ENCODE data around the gene NOS1AP. TPM values are rescaled to one million over a fixed set of nuclear protein-coding genes. Genes with fewer than 3 reads are reported as not detected.

NOS1AP gene
- total and polyA plus RNA-seq, 9 of the 15 experiments (the other 6 are each of a cell fraction or from before 2014, with no cell fraction given), result 0.07 to 1.5 (median 0.22) TPM

GRCh38 chr1:162166917-162167615, 97.6 kb downstream of the NOS1AP start:
- TF ChIP-seq ZNF407 (IDR thresholded peaks at IDR 0.05; ENCODE audit: low read depth) (no peak), POLR2H (tag; IDR thresholded peaks at IDR 0.05; ENCODE audit: low read depth) (no peak), GTF2E2 (tag; IDR thresholded peaks at IDR 0.05) (no peak), MEF2A (IDR thresholded peaks at IDR 0.05; ENCODE audit: control insufficient read depth, low read depth, low read length) (no peak), KDM5B (IDR thresholded peaks at IDR 0.05; ENCODE audit: insufficient replicate concordance, low read depth, low read length) (no peak), ZNF766 (CRISPR knock-in tag; conservative IDR thresholded peaks at IDR 0.05) (no peak), ZNF668 (CRISPR knock-in tag; IDR thresholded peaks at IDR 0.05) (no peak), KLF16 (IDR thresholded peaks at IDR 0.05) (no peak), NEUROD1 (IDR thresholded peaks at IDR 0.05; ENCODE audit: borderline replicate concordance, low read depth, low read length, partially characterized antibody) (no peak)
- H3K36me3 ChIP-seq (ENCODE audit: control insufficient read depth, insufficient read depth, low read length), result no peaks in the 10 kb centered on the region
- H3K4me1 ChIP-seq (replicated peaks in 1 of 2; ENCODE audit: control insufficient read depth in 2 of 2, insufficient read depth in 2 of 2, low read length in 2 of 2), result no peaks in the 10 kb centered on the region
- H3K27ac ChIP-seq (ENCODE audit: extremely low read depth, low read depth, low read length), result no peak overlapping the region
- POLR2A ChIA-PET, result interaction anchor here (0.6 kb wide), 2 partner anchors 21 to 191 kb away, joined by 3 read pairs; no protein-coding TSS in a partner anchor
- ATAC-seq (no peak), DNase-seq (ENCODE audit: extremely low read depth in 1 of 4, low spot score in 3 of 4) (no peak), FAIRE-seq (no peak)
- intact Hi-C loops (cut with micrococcal nuclease) (no loop called here), in situ Hi-C loops (cut with MboI) (no loop called here)
- no peak overlapping the region for H3K4me2 ChIP-seq (ENCODE audit: insufficient read depth, low read length)
- H3K4me3 ChIP-seq, result no peak overlapping the region
- H2AFZ ChIP-seq (ENCODE audit: low read depth, low read length), result no peak overlapping the region
- H3K9ac ChIP-seq (ENCODE audit: insufficient read depth in 1 of 2, low read depth in 2 of 2, low read length in 2 of 2), result no peak overlapping the region
- no peaks in the 10 kb centered on the region for H3K79me2 ChIP-seq (ENCODE audit: control insufficient read depth, insufficient read depth, low read length)
- 0 out of 2 replicates have a peak, but pooled peaks cover 8% of the 10 kb centered on the region for H4K20me1 ChIP-seq (replicated peaks; ENCODE audit: control insufficient read depth, insufficient read depth, low read length)
- H3K9me1 ChIP-seq (ENCODE audit: control insufficient read depth, insufficient read depth, low read length), result peaks cover 4% of the 10 kb centered on the region
- H3K9me3 ChIP-seq (replicated peaks; ENCODE audit: control insufficient read depth, insufficient read depth, low read depth, low read length), result no peaks in the 10 kb centered on the region
- CTCF ChIA-PET (ENCODE audit: low intra/inter-chr PET ratio), result no interaction called here
- peaks cover 21 to 29% of the 10 kb centered on the region in 2 experiments for H3K27me3 ChIP-seq (ENCODE audit: control insufficient read depth in 2 of 2, insufficient read depth in 2 of 2, low read length in 2 of 2)
- no TSS peak for BruUV-seq (replicated peaks)
- WGBS (ENCODE audit: insufficient coverage, low coverage, missing lambda C conversion rate), result 1% methylated on average over 9 of the region's 9 CpGs
